Measurements from ENCODE around the gene SCNN1B. TPM values are rescaled to one million over a fixed set of nuclear protein-coding genes. Genes with fewer than 3 reads are reported as not detected.
"Not testable (repeated sequence)": the region's sequence is repeated elsewhere in the genome, so short reads cannot be mapped to it uniquely, and the experiment has no call there.

Gene SCNN1B
- total RNA-seq, 1 experiment from 2014 or later = not detected

GRCh38 chr16:23389201-23389600 lies 87.1 kb downstream of the SCNN1B start:
- Histone ChIP-seq H3K4me2 (ENCODE audit: low read depth, low read length, poor library complexity, severe bottlenecking) (no peak overlapping the region), H2AFZ (ENCODE audit: low read length) (no peak overlapping the region), H3K9ac (ENCODE audit: low read length) (no peak overlapping the region), H3K79me2 (ENCODE audit: low read length) (no peaks in the 10 kb centered on the region), H3K27me3 (ENCODE audit: low read length) (no peaks in the 10 kb centered on the region), H3K4me3 (ENCODE audit: low read length) (no peak overlapping the region), H3K27ac (ENCODE audit: low read length) (no peak overlapping the region), H3K4me1 (ENCODE audit: low read length) (no peaks in the 10 kb centered on the region), H4K20me1 (ENCODE audit: insufficient read depth, low read depth, low read length) (no peaks in the 10 kb centered on the region), H3K36me3 (ENCODE audit: insufficient read depth, low read length) (peaks cover 4% of the 10 kb centered on the region; the same call in 1 of the 2 replicates), H3K9me3 (ENCODE audit: low read length) (no peaks in the 10 kb centered on the region), H3K9me2 (replicated peaks; ENCODE audit: insufficient read depth, low read length) (no peaks in the 10 kb centered on the region)
- no peak for DNase-seq

GRCh38 chr16:23389936-23390335 lies 87.8 kb downstream of the SCNN1B start:
- H3K4me1 ChIP-seq (ENCODE audit: low read length); H3K9me2 ChIP-seq (replicated peaks; ENCODE audit: insufficient read depth, low read length); H3K9ac ChIP-seq (ENCODE audit: low read length); H2AFZ ChIP-seq (ENCODE audit: low read length); H3K27me3 ChIP-seq (ENCODE audit: low read length); H3K27ac ChIP-seq (ENCODE audit: low read length); H4K20me1 ChIP-seq (ENCODE audit: insufficient read depth, low read depth, low read length); H3K36me3 ChIP-seq (ENCODE audit: insufficient read depth, low read length); H3K79me2 ChIP-seq (ENCODE audit: low read length); H3K4me3 ChIP-seq (ENCODE audit: low read length); H3K4me2 ChIP-seq (ENCODE audit: low read depth, low read length, poor library complexity, severe bottlenecking); H3K9me3 ChIP-seq (ENCODE audit: low read length); DNase-seq: not testable (repeated sequence)

- no peak overlapping the region for H3K4me2 ChIP-seq (ENCODE audit: low read depth, low read length, poor library complexity, severe bottlenecking)
- H3K36me3 ChIP-seq (ENCODE audit: insufficient read depth, low read length) = peaks cover 4% of the 10 kb centered on the region; the same call in 1 of the 2 replicates
- H2AFZ ChIP-seq (ENCODE audit: low read length) = no peak overlapping the region
- H3K4me3 ChIP-seq (ENCODE audit: low read length) = no peak overlapping the region
- DNase-seq = no peak
- H3K79me2 ChIP-seq (ENCODE audit: low read length) = no peaks in the 10 kb centered on the region
- H3K9ac ChIP-seq (ENCODE audit: low read length) = no peak overlapping the region
- H3K27ac ChIP-seq (ENCODE audit: low read length) = no peak overlapping the region
- no peaks in the 10 kb centered on the region for H3K9me3 ChIP-seq (ENCODE audit: low read length)
- H3K27me3 ChIP-seq (ENCODE audit: low read length) = no peaks in the 10 kb centered on the region
- H4K20me1 ChIP-seq (ENCODE audit: insufficient read depth, low read depth, low read length) = no peaks in the 10 kb centered on the region
- no peaks in the 10 kb centered on the region for H3K4me1 ChIP-seq (ENCODE audit: low read length)
- H3K9me2 ChIP-seq (replicated peaks; ENCODE audit: insufficient read depth, low read length) = no peaks in the 10 kb centered on the region
These were observed 89.5 kb downstream of the SCNN1B start for GRCh38 chr16:23391381-23392222.

- no peak overlapping the region for H3K4me3 ChIP-seq (ENCODE audit: low read length)
- H3K9ac ChIP-seq (ENCODE audit: low read length) = no peak overlapping the region
- no peaks in the 10 kb centered on the region for H3K27me3 ChIP-seq (ENCODE audit: low read length)
- H3K9me2 ChIP-seq (replicated peaks; ENCODE audit: insufficient read depth, low read length) = no peaks in the 10 kb centered on the region
- no peaks in the 10 kb centered on the region for H3K9me3 ChIP-seq (ENCODE audit: low read length)
- H2AFZ ChIP-seq (ENCODE audit: low read length) = no peak overlapping the region
- peaks cover 4% of the 10 kb centered on the region; the same call in 1 of the 2 replicates for H3K36me3 ChIP-seq (ENCODE audit: insufficient read depth, low read length)
- H3K4me2 ChIP-seq (ENCODE audit: low read depth, low read length, poor library complexity, severe bottlenecking) = no peak overlapping the region
- no peaks in the 10 kb centered on the region for H4K20me1 ChIP-seq (ENCODE audit: insufficient read depth, low read depth, low read length)
- no peak overlapping the region for H3K27ac ChIP-seq (ENCODE audit: low read length)
- H3K79me2 ChIP-seq (ENCODE audit: low read length) = no peaks in the 10 kb centered on the region
- no peak for DNase-seq
- no peaks in the 10 kb centered on the region for H3K4me1 ChIP-seq (ENCODE audit: low read length)
These were observed 90.1 kb downstream of the SCNN1B start for GRCh38 chr16:23392223-23392600.

DNA sequence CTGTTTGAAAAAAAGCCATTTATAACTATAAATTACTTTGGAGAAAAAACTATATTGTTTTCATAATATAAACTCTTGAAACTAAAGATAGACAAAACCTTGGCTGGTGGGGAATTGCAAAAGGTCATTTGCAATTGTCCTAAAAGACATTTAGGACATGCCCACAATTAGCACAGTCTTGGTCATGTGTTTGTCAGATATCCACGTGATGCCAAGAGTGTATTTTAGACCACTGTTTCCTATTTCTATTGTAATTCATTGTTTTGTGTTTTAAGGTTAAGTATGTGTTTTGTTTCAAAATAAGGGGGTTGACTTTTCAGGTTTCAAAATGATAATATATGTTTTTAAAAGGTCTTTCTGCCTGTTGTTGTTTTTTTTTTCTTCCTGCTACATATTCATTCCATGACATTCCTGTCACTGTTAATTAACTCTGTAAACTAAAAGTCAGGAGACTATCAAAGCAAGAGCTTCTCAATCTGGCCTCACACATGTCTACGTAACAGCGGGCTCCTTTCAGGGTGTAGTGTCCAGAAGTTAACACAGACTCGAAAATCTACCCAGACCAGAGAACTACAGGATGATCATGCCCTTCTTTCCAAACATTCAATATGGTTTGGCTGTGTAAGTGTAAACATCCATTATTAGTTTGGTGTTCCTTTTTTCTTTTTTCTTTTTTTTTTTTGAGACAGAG lies 92.2 kb downstream of the SCNN1B start:
- Histone ChIP-seq H3K9me2 (replicated peaks; ENCODE audit: insufficient read depth, low read length) (no peaks in the 10 kb centered on the region), H3K27me3 (ENCODE audit: low read length) (no peaks in the 10 kb centered on the region), H3K4me2 (ENCODE audit: low read depth, low read length, poor library complexity, severe bottlenecking) (no peak overlapping the region), H3K4me1 (ENCODE audit: low read length) (no peaks in the 10 kb centered on the region), H2AFZ (ENCODE audit: low read length) (no peak overlapping the region), H3K9ac (ENCODE audit: low read length) (no peak overlapping the region), H3K79me2 (ENCODE audit: low read length) (no peaks in the 10 kb centered on the region), H3K36me3 (ENCODE audit: insufficient read depth, low read length) (peaks cover 4% of the 10 kb centered on the region; the same call in 1 of the 2 replicates), H3K4me3 (ENCODE audit: low read length) (no peak overlapping the region), H4K20me1 (ENCODE audit: insufficient read depth, low read depth, low read length) (no peaks in the 10 kb centered on the region), H3K9me3 (ENCODE audit: low read length) (no peaks in the 10 kb centered on the region), H3K27ac (ENCODE audit: low read length) (no peak overlapping the region)
- no peak for DNase-seq

GRCh38 chr16:23395732-23396131 lies 93.6 kb downstream of the SCNN1B start:
- H3K4me3 ChIP-seq (ENCODE audit: low read length) = no peak overlapping the region
- H3K9me2 ChIP-seq (replicated peaks; ENCODE audit: insufficient read depth, low read length) = no peaks in the 10 kb centered on the region
- no peak overlapping the region for H2AFZ ChIP-seq (ENCODE audit: low read length)
- no peaks in the 10 kb centered on the region for H3K79me2 ChIP-seq (ENCODE audit: low read length)
- no peak overlapping the region for H3K9ac ChIP-seq (ENCODE audit: low read length)
- no peaks in the 10 kb centered on the region for H3K4me1 ChIP-seq (ENCODE audit: low read length)
- H3K9me3 ChIP-seq (ENCODE audit: low read length) = no peaks in the 10 kb centered on the region
- no peaks in the 10 kb centered on the region for H4K20me1 ChIP-seq (ENCODE audit: insufficient read depth, low read depth, low read length)
- H3K36me3 ChIP-seq (ENCODE audit: insufficient read depth, low read length) = peaks cover 4% of the 10 kb centered on the region; the same call in 1 of the 2 replicates
- H3K4me2 ChIP-seq (ENCODE audit: low read depth, low read length, poor library complexity, severe bottlenecking) = no peak overlapping the region
- no peak overlapping the region for H3K27ac ChIP-seq (ENCODE audit: low read length)
- no peak for DNase-seq
- H3K27me3 ChIP-seq (ENCODE audit: low read length) = no peaks in the 10 kb centered on the region

- Histone ChIP-seq H3K4me2 (ENCODE audit: low read depth, low read length, poor library complexity, severe bottlenecking) (no peak overlapping the region), H3K27me3 (ENCODE audit: low read length) (no peaks in the 10 kb centered on the region), H2AFZ (ENCODE audit: low read length) (no peak overlapping the region), H3K36me3 (ENCODE audit: insufficient read depth, low read length) (no peaks in the 10 kb centered on the region), H3K9me3 (ENCODE audit: low read length) (no peaks in the 10 kb centered on the region), H3K9ac (ENCODE audit: low read length) (no peak overlapping the region), H3K27ac (ENCODE audit: low read length) (no peak overlapping the region), H3K9me2 (replicated peaks; ENCODE audit: insufficient read depth, low read length) (no peaks in the 10 kb centered on the region), H4K20me1 (ENCODE audit: insufficient read depth, low read depth, low read length) (no peaks in the 10 kb centered on the region), H3K4me1 (ENCODE audit: low read length) (no peaks in the 10 kb centered on the region), H3K79me2 (ENCODE audit: low read length) (no peaks in the 10 kb centered on the region), H3K4me3 (ENCODE audit: low read length) (no peak overlapping the region)
- DNase-seq = no peak
These were observed 95.4 kb downstream of the SCNN1B start for GRCh38 chr16:23397464-23397863.

DNA sequence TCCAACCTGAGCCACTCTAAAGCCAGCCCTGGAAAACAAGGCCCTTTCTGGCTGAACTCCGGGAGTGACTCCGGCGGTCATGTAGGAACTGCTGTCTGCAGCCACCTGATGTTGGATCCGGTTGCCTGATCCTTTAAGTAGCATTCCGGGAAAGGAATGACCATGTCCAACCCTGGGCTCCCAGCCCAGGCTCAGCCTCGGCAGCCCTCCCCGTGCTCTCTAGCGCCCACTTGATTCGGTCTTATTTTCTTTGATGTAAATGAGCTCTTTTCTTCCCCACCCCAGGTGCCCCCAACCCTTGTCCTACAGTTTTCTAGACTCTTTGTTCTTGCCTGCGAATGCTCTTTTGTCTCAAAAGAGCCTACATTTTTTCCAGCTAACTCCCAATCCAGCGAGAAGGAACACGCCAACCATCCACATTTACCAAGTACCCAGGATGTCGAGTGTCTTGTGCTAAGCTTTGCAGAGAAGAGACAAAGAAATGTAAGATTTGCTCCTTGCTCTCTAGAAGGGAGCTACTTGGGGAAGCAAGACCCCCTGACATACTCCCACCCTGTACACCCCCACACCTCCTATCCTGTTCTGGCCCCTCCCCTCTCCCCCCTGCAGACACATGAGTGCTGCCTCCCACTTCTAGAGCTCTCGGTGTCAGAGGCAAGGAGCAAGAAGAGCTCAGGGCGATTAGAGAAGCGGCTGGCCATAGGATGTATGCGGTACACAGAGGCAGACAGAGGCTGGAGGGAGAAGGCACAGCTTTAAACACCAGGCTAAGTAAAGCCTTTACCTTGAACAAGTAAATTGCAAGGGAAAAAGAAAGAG lies 97.1 kb downstream of the SCNN1B start:
- H3K36me3 ChIP-seq (ENCODE audit: insufficient read depth, low read length) = no peaks in the 10 kb centered on the region
- no peak overlapping the region for H3K9ac ChIP-seq (ENCODE audit: low read length)
- no peaks in the 10 kb centered on the region for H3K9me2 ChIP-seq (replicated peaks; ENCODE audit: insufficient read depth, low read length)
- H3K4me1 ChIP-seq (ENCODE audit: low read length) = no peaks in the 10 kb centered on the region
- H3K4me3 ChIP-seq (ENCODE audit: low read length) = no peak overlapping the region
- no peak overlapping the region for H2AFZ ChIP-seq (ENCODE audit: low read length)
- H4K20me1 ChIP-seq (ENCODE audit: insufficient read depth, low read depth, low read length) = no peaks in the 10 kb centered on the region
- H3K79me2 ChIP-seq (ENCODE audit: low read length) = no peaks in the 10 kb centered on the region
- H3K4me2 ChIP-seq (ENCODE audit: low read depth, low read length, poor library complexity, severe bottlenecking) = no peak overlapping the region
- H3K27me3 ChIP-seq (ENCODE audit: low read length) = no peaks in the 10 kb centered on the region
- H3K27ac ChIP-seq (ENCODE audit: low read length) = no peak overlapping the region
- no peaks in the 10 kb centered on the region for H3K9me3 ChIP-seq (ENCODE audit: low read length)
- DNase-seq = no peak
